ENCODE results near the gene WSB1.

DNA sequence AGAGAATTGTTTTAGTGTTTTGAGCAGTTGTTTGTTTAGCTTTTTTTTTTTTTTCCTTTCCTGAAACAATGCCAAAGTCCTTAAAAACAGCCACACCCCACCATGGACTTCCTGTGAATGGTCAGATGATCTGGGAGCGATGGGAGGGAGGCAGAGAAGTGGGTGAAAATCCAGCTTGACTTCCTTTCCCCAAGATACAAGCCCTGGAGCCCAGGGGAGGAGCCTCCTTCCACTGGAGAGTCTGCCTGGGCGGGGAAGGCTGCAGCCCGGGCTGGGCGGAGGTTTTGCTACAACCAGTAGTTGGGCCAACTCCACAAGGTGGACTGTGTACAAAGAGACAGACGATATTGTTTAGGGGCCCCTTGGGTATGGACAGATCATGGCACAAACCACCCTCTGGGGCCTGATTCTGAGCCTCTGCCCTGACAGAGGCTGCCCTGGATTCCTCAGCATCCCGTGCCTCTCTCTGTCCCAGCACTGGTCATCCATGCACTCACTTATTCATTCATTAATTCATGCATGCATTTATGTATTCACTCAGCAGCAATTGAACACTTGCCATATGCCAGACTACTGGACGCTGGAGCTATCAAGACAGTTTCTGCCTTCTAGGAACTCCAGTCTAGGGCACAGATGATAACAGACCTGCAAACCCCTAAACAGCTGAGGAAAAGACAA is 29.8 kb downstream of the WSB1 start:
- TF ChIP-seq POLR2A (IDR thresholded peaks at IDR 0.05) (no peak), CTCF (IDR thresholded peaks at IDR 0.05 in 8 of 11, conservative IDR thresholded peaks at IDR 0.05 in 3 of 11) (no peak), POLR2AphosphoS5 (IDR thresholded peaks at IDR 0.05) (peak; percentile 39 to 69 (median 53))

Data from spleen (tissue), 7 donors.